Measurements from ENCODE around the gene AZU1. TPM values are rescaled to one million over a fixed set of nuclear protein-coding genes. Genes with fewer than 3 reads are reported as not detected.

Gene AZU1
- polyA plus RNA-seq, 3 donors = 2.7 to 5.7 (median 4.3) TPM

GRCh38 chr19:871446-872265 lies 44.0 kb downstream of the AZU1 start:
- peak in 1 of 3 donors; percentile 41 for DNase-seq
- Histone ChIP-seq H3K4me2 (replicated peaks; ENCODE audit: extremely low read depth, low read length, poor library complexity, severe bottlenecking) (no peak overlapping the region), H2AFZ (ENCODE audit: insufficient read depth, low read depth, low read length, poor library complexity, severe bottlenecking) (no peak overlapping the region), H3K9ac (ENCODE audit: insufficient read depth, low read length, poor library complexity, severe bottlenecking) (no peak overlapping the region), H3K27ac (ENCODE audit: low read depth in 1 of 2, low read length in 2 of 2) (peak overlapping the region in 1 of 2 donors; percentile 47), H3K4me1 (ENCODE audit: control insufficient read depth in 1 of 2, insufficient read depth in 2 of 2, low read length in 2 of 2) (peaks cover 8 to 10% of the 10 kb centered on the region in 2 donors), H3K36me3 (replicated peaks in 1 of 2; ENCODE audit: control insufficient read depth in 1 of 2, insufficient read depth in 2 of 2, low read length in 2 of 2) (peaks cover 13 to 34% of the 10 kb centered on the region in 2 donors), H3K9me3 (replicated peaks in 1 of 2; ENCODE audit: control insufficient read depth in 1 of 2, insufficient read depth in 1 of 2, low read length in 2 of 2) (no peaks in the 10 kb centered on the region), H3K79me2 (ENCODE audit: insufficient read depth, low read length) (no peaks in the 10 kb centered on the region), H4K20me1 (ENCODE audit: insufficient read depth, low read length) (peaks cover 39% of the 10 kb centered on the region), H3K27me3 (ENCODE audit: control insufficient read depth in 2 of 2, insufficient read depth in 2 of 2, low read length in 2 of 2) (peaks cover 0 to 6% of the 10 kb centered on the region in 2 donors), H3K4me3 (replicated peaks in 1 of 3; ENCODE audit: low read depth in 2 of 3, low read length in 3 of 3) (no peak overlapping the region)
- Mint-ChIP-seq H3K36me3 (peaks cover 36 to 61% of the 10 kb centered on the region in 2 donors), H3K4me3 (no peak overlapping the region), H3K9me3 (no peaks in the 10 kb centered on the region), H3K27ac (peak overlapping the region in 1 of 7 donors; percentile 74), H3K27me3 (ENCODE audit: low read depth in 3 of 3) (peaks cover 0 to 3% (median 2%) of the 10 kb centered on the region in 3 donors), H3K4me1 (peaks cover 6% of the 10 kb centered on the region)
- 97% methylated on average over 11 of the region's 33 CpGs for WGBS (ENCODE audit: insufficient coverage)
- TF ChIP-seq CTCF (IDR thresholded peaks at IDR 0.05) = no peak
- intact Hi-C loops (cut with micrococcal nuclease) = loop anchor here in 1 of 2 donors (1.0 kb wide), 1 partner anchor 9 kb away; no protein-coding TSS in a partner anchor

GRCh38 chr19:872266-872951 lies 44.8 kb downstream of the AZU1 start:
- Histone ChIP-seq H3K36me3 (replicated peaks in 1 of 2; ENCODE audit: control insufficient read depth in 1 of 2, insufficient read depth in 2 of 2, low read length in 2 of 2) (peaks cover 16 to 34% of the 10 kb centered on the region in 2 donors), H3K79me2 (ENCODE audit: insufficient read depth, low read length) (no peaks in the 10 kb centered on the region), H3K27me3 (ENCODE audit: control insufficient read depth in 2 of 2, insufficient read depth in 2 of 2, low read length in 2 of 2) (no peaks in the 10 kb centered on the region), H4K20me1 (ENCODE audit: insufficient read depth, low read length) (peaks cover 33% of the 10 kb centered on the region), H3K27ac (ENCODE audit: low read depth in 1 of 2, low read length in 2 of 2) (peak overlapping the region in 1 of 2 donors; percentile 47), H3K4me1 (ENCODE audit: control insufficient read depth in 1 of 2, insufficient read depth in 2 of 2, low read length in 2 of 2) (peaks cover 8 to 10% of the 10 kb centered on the region in 2 donors), H3K9me3 (replicated peaks in 1 of 2; ENCODE audit: control insufficient read depth in 1 of 2, insufficient read depth in 1 of 2, low read length in 2 of 2) (no peaks in the 10 kb centered on the region), H3K9ac (ENCODE audit: insufficient read depth, low read length, poor library complexity, severe bottlenecking) (no peak overlapping the region), H3K4me2 (replicated peaks; ENCODE audit: extremely low read depth, low read length, poor library complexity, severe bottlenecking) (peak overlapping the region; percentile 63), H3K4me3 (replicated peaks in 1 of 3; ENCODE audit: low read depth in 2 of 3, low read length in 3 of 3) (peak overlapping the region in 1 of 3 experiments; percentile 49), H2AFZ (ENCODE audit: insufficient read depth, low read depth, low read length, poor library complexity, severe bottlenecking) (no peak overlapping the region)
- intact Hi-C loops (cut with micrococcal nuclease) = loop anchor here in 1 of 2 donors (1.0 kb wide), 1 partner anchor 10 kb away; no protein-coding TSS in a partner anchor
- WGBS (ENCODE audit: insufficient coverage) = 83% methylated on average over 15 of the region's 27 CpGs
- H3K9me3 Mint-ChIP-seq = no peaks in the 10 kb centered on the region
- peaks cover 5% of the 10 kb centered on the region for H3K4me1 Mint-ChIP-seq
- DNase-seq = peak; percentile 66 to 73 (median 71)
- peaks cover 37 to 65% of the 10 kb centered on the region in 2 donors for H3K36me3 Mint-ChIP-seq
- TF ChIP-seq CTCF (IDR thresholded peaks at IDR 0.05) = no peak
- peak overlapping the region; percentile 9 to 69 for H3K4me3 Mint-ChIP-seq
- peaks cover 0 to 3% (median 2%) of the 10 kb centered on the region in 3 donors for H3K27me3 Mint-ChIP-seq (ENCODE audit: low read depth in 3 of 3)
- peak overlapping the region in 5 of 7 donors; percentile 51 to 89 (median 59) for H3K27ac Mint-ChIP-seq
